Measurements from ENCODE around the gene TMEM119.
"Not testable (repeated sequence)": the region's sequence is repeated elsewhere in the genome, so short reads cannot be mapped to it uniquely, and the experiment has no call there.

DNA sequence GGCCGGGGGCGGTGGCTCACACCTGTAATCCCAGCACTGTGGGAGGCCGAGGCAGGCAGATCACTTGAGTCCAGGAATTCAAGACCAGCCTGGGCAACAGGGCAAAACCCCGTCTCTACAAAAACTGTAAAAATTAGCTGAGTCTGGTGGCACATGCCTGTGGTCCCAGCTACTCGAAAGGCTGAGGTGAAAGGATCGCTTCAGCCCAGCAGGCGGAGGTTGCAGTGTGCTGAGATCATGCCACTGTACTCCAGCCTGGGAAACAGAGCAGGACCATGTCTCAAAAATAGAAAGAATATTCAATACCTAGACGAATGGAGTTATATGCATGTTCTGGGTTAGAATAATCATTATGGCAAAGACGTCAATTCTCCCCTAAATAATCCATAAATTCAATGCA, 42.5 kb downstream of the TMEM119 start:
- TF ChIP-seq, protein P1, sequence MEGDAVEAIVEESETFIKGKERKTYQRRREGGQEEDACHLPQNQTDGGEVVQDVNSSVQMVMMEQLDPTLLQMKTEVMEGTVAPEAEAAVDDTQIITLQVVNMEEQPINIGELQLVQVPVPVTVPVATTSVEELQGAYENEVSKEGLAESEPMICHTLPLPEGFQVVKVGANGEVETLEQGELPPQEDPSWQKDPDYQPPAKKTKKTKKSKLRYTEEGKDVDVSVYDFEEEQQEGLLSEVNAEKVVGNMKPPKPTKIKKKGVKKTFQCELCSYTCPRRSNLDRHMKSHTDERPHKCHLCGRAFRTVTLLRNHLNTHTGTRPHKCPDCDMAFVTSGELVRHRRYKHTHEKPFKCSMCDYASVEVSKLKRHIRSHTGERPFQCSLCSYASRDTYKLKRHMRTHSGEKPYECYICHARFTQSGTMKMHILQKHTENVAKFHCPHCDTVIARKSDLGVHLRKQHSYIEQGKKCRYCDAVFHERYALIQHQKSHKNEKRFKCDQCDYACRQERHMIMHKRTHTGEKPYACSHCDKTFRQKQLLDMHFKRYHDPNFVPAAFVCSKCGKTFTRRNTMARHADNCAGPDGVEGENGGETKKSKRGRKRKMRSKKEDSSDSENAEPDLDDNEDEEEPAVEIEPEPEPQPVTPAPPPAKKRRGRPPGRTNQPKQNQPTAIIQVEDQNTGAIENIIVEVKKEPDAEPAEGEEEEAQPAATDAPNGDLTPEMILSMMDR (IDR thresholded peaks at IDR 0.05; ENCODE audit: poor library complexity), result not testable (repeated sequence)
- TF ChIP-seq EZH2 (IDR thresholded peaks at IDR 0.05; ENCODE audit: borderline replicate concordance); EZH2phosphoT487 (IDR thresholded peaks at IDR 0.05; ENCODE audit: low read depth, severe bottlenecking, unreplicated experiment): not testable (repeated sequence)
